Amniotic epithelial cell (primary cell): ENCODE results near the gene KIF23.
A peak's percentile ranks its signal among the peaks of the same experiment; 100 is the strongest.
"Not testable (repeated sequence)": the region's sequence is repeated elsewhere in the genome, so short reads cannot be mapped to it uniquely, and the experiment has no call there.

Source experiments
- DNase-seq: peaks from one replicate; pipeline ENCODE4 v3.0.0-alpha.2; 2010; ENCODE audit warnings: low read depth

The KIF23 gene

DNA sequence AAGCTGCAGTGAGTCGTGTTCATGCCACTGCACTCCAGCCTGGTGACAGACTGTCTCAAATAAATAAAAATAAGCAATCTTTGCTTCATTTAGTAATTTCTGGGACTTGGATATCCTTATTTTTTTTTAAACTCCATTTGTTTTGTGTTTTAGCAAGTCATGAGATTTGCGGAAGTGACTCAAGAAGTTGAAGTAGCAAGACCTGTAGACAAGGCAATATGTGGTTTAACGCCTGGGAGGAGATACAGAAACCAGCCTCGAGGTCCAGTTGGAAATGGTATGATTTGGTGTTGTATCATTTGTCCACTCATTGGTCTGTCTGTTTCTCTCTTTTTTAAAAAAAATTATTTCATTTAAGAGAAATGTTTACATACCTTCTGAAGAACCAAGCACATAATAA, 21.8 kb downstream of the KIF23 start:
- DNase-seq: no peak

DNA sequence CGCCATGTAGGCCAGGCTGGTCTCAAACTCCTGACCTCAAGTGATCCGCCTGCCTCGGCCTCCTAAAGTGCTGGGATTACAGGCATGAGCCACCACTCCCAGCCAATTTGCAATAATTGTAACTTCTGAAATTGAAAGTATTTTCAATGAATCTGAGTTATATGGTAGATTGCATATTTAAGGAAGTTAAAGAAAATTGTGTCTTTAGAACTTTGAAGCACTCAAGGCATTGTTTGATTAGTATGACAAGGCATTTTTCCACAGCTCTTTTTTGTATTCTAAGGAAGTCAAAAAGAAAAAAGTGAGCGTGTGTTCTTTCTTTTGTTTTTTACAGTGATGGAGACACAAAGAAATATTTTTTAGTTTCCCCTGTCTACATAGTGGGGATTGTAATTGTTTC, 22.8 kb downstream of the KIF23 start:
- no peak for DNase-seq

DNA sequence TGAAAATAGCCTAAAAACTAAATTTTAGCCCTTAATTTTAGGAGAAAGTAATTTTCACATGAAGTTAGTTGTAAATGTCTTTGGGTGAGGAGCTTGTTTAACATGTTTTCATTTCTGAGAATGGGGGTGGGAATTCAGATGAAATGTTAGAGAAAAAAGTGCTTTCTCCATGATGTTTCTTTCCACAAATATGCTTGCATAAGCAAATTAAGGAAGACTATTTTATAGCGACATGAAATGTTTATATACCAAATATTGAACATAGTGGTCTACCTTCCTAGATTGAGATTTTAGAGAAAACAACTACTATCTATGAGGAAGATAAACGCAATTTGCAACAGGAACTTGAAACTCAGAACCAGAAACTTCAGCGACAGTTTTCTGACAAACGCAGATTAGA, 25.5 kb downstream of the KIF23 start:
- no peak for DNase-seq

DNA sequence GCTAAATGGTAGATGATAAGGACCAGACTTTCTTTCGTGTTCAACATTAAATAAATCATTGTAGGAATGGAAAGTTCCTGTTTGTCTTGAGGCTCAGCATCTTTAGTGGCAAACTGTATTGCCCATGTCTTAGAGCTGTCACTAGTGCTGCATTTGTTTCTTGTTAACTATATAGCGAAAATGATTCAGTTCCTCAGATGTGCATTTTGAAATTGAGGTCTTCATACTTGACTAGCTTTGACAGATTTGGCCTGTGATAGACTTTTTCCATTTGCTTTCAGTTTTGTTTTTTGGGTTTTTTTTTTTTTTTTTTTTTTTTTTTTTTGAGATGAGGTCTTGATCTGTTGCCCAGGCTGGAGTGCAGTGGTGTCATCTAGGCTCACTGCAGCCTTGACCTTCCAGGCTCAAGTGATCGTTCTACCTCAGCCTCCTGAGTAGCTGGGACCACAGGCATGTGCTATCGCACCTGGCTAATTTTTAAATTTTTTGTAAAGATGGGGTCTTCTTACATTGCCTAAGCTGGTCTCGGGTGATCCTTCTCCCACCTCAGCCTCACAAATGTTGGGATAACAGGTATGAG, 29.0 kb downstream of the KIF23 start:
- no peak for DNase-seq

DNA sequence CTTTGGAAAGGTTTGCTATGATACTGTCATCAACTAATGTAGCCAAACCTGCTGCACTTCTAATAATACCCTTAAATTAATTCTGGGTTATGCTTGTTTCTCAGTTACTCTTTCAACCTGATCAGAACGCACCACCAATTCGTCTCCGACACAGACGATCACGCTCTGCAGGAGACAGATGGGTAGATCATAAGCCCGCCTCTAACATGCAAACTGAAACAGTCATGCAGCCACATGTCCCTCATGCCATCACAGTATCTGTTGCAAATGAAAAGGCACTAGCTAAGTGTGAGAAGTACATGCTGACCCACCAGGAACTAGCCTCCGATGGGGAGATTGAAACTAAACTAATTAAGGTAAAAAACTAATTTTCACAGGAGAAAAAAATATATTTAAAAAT, 30.5 kb downstream of the KIF23 start:
- DNase-seq: no peak

DNA sequence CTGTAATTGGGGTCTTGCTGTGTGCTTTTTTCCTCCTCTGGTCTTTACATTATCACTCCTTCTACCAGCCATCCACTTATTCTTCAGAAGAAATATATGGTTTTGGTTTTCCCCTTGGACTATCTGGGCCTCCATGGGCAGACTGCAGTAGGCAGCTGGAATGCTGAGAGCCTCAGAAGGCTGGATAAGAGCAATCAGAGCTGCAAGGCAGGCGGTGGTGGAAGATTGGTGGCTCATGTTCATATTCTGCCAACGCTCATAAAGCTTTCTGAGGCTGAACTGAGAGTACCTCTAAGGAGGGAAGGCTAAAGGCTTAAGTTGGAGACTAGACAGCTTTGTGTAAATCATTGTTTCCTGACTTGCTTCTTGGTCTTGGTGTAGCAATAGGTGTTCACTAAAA, 32.8 kb downstream of the KIF23 start:
- peak; percentile 45 for DNase-seq

DNA sequence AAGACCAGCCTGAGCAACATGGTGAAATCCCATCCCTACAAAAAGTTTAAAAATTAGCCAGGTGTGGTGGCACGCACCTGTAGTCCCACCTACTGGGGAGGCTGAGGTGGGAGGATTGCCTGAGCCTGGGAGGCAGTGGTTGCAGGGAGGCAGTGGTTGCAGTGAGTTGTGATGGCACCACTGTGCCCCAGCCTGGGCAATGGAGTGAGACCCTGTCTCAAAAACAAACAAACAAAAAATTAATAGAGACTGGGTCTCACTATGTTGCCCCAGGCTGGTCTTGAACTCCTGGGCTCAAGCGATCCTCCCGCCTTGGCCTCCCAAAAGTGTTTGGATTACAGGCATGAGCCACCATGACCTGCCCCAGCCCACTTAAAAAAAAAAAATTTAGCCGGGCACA, 36.1 kb downstream of the KIF23 start:
- not testable (repeated sequence) for DNase-seq

DNA sequence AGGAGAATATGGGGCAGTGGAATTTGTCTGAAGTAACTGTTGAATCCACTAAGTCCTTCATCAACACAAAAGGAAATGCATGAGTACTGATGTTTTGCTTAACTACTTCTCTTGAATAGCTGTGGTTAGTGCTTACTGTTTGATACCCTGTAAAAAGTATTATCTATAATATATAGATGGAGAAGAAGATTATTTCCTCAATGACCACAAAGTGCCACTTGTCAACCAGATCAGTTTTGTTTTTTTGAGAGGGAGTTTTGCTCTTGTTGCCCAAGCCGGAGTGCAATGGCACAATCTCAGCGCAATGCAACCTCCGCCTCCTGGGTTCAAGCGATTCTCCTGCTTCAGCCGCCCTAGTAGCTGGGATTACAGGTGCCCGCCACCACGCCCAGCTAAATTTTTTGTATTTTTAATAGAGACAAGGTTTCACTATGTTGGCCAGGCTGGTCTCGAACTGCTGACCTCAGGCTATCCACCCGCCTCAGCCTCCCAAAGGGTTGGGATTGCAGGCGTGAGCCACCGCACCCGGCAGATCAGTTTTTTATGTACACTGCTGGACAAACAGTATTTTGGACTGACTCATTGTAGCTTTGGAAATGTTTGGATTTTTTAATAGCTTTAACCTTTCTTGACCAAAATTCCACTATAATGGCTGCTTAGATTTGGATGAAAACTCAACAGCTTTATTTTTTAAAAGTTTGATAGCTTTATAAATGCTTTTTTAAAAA, 37.0 kb downstream of the KIF23 start:
- peak; percentile 36 for DNase-seq

DNA sequence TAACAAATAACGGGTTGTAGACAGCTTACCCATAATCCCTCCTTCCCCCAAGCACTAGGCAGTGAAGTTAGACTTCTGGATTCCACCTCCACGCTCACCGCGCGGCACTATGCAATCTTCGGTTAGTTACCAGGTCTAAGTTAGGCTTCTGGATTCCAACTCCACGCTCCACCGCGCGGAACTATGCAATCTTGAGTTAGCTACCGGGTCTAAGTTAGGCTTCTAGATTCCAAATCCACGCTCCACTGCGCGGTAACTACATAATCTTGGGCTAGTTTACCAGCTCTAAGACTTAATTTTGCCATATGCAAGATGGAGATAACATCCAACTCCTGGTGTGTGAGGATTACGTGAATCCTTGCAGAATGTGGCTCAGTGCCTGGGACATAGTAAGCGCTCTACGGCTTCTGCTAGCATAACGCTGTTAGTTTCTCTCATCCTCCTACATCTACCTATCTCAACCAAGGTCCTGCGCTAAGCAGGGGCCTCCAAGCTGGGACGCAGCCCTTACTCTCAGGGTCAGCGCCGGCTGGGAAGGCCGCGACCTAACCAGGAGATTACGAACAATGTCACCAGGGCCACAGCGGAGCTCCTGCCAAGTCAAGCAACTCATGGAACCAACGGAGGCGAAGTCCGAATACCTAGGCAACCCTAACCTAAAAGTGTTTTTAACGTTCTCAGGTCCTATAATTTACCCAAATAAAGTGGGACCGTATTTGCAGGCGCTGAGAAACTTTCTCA, 38.0 kb downstream of the KIF23 start:
- DNase-seq: peak; percentile 63

DNA sequence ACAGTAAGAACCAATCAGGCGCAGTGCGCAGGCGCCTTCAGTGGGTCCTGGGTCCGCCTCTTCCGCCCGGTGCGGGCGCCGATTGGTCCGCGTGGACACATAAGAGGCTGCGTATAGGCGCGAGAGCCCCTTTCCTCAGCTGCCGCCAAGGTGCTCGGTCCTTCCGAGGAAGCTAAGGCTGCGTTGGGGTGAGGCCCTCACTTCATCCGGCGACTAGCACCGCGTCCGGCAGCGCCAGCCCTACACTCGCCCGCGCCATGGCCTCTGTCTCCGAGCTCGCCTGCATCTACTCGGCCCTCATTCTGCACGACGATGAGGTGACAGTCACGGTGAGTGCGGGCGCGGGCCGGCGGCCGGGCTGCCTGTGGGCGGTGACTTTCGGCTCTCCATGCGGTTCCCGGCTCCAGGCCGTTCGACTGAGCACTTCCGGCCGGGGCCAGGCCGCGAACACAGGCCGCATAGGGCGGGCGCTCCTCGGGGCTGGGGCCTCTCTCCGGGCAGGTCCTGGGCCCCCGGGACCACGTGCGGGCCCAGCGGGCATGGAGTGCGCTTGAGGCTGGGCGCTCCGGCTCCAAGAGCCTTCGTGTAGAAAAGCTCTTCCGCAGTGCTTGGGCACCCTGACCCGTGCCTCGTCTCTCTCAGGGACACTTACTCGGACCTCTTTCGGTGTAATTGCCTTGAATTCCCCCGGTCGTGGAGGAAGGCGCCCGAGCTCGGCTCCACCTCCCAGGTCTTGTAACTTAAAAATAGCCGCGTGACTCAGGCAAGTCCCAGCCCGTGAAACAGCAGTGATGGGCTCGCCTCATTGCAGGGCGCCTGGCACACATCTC, 38.8 kb downstream of the KIF23 start, which contains the start of gene RPLP1:
Gene RPLP1 (plus strand): TSS at position 127 of the 830 bp plus-strand sequence. CDS start 131 bp downstream, at position 258.
- peak; percentile 91 for DNase-seq

DNA sequence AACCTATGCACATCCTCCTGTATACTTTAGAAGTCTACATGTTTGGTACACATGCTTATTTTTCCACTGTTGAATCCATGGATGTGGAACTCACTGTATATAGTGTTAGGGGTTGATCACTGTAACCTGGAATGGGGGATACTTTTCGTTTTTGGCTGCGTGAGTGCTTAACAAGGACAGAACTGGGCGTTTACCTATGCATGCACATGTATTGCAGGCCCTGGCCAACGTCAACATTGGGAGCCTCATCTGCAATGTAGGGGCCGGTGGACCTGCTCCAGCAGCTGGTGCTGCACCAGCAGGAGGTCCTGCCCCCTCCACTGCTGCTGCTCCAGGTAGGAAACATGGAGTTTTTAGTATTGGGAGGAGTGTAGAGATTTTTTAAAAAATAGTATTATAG, 40.8 kb downstream of the KIF23 start:
- DNase-seq: no peak

DNA sequence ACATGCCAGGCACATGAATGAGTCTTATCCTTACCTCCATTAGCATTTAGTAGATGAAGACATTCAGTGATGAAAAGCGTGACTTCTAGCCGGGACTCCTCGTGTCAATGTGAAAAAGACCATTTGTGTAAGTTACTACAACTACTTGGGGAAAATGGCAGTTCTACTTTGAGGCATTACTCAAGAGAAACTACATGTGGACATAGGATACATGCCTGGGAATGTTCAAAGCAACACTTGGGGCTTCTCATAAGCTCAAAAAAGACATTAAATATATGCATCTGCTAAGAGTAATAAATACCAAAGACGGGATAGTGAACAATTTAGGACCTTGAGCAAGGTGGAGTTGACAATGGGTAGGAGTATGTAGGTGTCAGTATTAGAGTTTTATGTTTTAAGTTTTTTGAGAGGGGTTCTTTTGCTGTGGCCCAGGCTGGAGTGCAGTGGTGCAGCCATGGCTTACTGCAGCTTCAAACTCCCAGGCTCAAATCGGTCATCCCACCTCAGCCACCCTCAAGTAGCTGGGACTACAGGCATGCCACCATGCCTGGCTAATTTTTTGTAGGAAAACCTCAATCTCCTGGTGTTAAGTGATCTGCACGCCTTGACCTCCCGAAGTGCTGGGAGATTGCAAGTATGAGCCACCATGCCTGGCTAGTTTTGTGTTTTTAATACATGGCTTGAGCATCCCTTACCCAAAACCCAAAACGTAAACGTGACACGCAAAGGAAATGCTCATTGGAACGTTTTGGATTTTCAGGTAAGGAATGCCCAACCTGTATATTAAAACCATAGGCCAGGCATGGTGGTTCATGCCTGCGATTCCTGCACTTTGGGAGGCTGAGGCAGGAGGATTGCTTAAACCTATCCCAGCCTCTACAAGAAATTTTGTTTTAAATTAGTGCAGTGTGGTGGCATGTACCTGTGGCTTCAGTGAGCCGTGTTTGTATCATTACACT, 42.3 kb downstream of the KIF23 start:
- no peak for DNase-seq

DNA sequence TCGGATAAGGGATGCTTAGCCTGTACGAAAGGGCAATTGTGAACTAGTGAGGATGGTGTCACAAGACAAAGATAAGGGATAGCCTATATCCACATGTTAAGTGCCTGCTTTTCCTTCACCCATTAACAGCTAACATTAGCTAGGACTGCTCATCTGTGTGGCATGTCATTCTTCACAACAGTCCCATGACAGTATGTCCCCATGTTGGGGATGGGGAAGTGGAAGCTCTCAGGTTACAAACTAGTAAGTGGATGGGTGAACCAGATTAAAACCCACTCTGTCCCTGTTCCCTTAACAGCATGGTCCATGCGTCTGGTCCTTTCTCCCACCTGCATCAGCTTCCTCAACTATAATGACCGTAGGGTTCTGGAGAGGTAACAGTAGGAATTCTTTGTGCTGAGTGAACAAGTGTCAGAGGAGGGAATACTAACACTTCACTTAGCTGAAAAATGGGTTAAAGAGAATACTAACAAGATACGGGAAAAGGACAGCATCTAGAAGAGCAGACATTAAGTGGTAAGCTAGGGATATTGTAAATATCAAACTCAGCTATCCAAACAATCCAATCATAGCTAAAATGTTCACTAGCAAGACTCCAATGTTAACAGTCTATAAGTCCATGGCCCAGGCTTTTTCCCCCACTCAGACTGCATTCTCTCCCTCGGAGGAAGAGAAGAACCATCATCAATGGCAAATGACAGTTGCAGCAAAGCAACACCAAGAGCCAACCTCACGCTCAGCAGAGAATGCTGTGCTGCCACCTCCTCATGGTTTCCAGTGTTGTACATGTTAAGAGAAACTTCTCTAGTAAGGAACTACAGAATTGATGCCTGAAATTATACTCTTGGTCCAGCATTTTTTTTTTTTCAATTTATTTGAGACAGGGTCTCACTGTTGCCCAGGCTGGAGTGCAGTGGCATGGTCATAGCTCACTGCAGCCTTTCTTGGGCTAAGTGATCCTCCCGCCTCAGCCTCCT, 43.4 kb downstream of the KIF23 start:
- no peak for DNase-seq

DNA sequence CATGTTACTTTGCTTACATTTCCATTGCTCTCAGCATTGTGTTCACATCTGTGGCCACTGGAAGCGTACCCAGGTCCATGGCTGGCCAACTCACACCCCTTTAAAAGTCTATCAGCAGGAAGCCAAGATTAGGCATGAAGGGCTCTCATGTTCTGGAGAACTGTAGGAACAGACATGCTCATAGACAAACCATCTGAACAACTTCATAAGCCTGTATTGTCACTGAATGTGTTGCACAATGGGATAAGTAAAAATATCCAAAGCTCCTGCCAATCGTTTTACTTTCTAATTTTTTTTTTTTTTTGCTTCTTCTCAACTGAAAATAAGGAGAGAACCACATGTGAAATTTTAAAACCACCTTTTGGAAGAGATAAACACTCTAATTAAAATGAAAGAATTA, 44.9 kb downstream of the KIF23 start:
- no peak for DNase-seq

DNA sequence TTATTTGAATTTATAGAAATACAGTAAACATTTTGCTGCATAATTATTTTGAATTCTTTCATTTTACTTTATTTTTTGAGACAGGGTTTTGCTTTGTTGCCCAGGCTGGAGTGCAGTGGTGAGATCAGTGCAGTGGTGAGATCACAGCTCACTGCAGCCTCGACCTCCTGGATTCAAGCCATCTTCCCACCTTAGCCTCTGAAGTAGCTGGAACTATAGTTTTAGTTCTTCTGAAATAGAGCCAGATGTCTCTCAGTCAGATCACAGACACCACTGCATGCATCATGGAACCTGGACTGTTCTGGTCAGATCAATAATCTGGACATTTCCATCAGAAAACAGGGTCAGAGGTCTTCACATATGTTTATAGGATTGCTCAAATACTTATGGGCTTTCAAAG, 46.3 kb downstream of the KIF23 start:
- DNase-seq: no peak

DNA sequence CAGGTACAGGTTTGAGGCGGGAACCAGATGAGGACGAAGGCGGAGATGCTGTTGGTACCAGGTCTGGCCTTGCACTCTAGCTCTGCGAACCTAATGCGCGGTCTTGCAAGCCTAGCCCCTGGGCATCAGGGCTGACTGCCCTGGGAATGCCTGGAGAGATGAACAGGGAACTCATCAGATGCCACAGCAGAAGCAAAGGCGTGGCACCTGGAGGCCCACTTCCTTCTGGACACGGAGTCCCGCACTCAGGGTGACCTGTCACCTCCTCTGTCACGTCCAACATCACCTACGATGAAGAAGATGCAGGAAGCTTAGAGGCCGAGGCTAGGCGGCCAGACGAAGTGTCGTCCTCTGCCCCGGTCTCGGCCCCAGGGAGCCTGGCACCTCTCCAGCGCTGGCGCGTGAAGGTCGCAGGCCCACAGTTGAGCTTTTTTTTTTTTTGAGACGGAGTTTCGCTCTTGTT, 47.9 kb downstream of the KIF23 start:
- no peak for DNase-seq

DNA sequence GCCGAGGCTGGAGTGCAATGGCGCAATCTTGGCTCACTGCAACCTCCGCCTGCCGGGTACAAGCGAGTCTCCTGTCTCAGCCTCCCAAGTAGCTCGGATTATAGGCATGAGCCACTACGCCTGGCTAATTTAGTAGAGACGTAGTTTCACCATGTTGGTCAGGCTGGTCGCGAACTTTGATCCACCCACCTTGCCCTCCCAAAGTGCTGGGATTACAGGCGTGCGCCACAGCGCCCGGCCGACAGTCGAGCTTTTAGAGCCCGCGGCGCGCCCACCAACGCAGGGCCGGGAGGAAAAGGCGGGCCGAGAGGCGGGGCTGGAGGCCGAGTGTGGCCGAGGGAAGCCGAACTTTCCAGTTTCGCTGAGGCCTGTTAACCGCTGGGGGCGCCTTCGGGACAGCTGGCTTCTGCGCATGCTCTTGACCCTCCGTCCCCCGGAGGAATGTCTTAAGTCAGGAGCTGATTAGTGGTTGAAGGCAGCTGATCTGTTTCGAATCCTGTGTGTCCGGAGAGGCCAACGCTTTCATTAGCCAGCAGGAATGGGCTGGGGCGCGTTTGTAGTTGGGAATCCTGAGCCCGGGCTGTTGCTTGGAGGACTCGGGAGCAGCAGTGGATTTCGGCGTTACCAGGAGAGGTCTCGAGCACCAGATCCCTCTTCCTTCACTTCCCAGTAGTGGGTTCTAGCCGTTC, 48.5 kb downstream of the KIF23 start:
- peak; percentile 99 for DNase-seq

DNA sequence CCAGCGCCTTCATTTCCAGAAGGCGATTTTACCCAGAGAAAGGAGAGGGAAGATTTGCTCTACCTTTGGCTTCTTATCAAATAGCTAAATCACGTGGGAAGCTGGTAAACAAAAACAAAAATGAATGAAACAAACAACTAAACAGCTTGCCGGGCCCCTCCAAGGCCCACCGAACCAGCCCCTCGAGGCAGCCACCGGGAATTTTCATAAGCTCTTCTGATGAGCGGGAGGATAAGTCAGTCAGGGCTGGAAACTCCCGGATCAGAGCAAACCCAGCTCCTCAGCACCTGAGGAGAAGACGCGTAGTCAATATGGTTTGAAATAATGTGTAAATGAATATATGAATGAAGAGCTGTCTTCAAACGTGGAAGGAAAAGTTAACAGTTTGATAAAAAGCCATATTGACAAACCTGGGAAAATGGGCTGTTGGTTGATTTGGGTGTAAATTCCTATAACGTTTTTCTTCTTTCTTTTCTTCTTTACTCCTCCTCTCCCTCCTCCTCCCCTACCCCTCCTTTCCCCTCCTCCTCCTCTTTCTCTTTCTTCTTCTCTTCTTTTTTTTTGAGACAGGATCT, 49.1 kb downstream of the KIF23 start:
- DNase-seq: peak; percentile 39

DNA sequence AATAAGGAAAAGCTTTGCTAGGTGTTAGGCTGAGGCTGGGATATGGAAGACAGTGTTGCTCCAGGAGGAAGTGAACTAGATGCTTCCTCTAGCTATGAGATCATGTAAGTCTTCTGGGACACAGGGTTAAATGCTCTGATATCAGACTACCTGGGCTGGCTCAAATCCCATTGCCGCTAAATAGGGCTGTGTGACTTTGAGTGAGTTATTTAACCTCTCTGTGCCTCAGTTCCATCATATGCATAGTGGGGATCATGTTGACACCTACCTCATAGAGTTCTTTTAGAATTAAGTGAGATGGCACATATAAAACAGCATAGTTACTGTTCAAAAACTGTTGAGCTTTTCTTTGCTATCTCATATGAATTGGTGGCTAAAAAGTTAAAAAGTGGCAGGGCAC, 51.1 kb downstream of the KIF23 start:
- DNase-seq: no peak
